Lower leg skin (tissue), 4 donors: ENCODE measurements around the gene L3MBTL3. TPM values are rescaled to one million over a fixed set of nuclear protein-coding genes. Genes with fewer than 3 reads are reported as not detected.

ENCODE experiments used
- DNase-seq, 2 donors: peaks; one replicate each; pipeline ENCODE4 v3.0.0-alpha.2; 2019; ENCODE audit warnings: low spot score in 2 of 2
- H3K4me3 ChIP-seq: fragments of 200-600 bp; sonication (generic); 2 replicates; pipeline ENCODE4 v1.5.1; 2017; ENCODE audit warnings: mild to moderate bottlenecking, low read depth; ENCODE audit not compliant: poor library complexity, severe bottlenecking
- CTCF ChIP-seq, 3 donors: fragments of 450-650 bp; IDR thresholded peaks; one replicate each; pipeline ENCODE4 v1.5.1; 2016; ENCODE audit warnings: antibody characterized with exemption in 3 of 3, mild to moderate bottlenecking in 3 of 3, moderate library complexity in 2 of 3
- POLR2A ChIP-seq, 2 donors: fragments of 450-650 bp; IDR thresholded peaks; one replicate each; pipeline ENCODE4 v1.6.1; 2016 to 2017; ENCODE audit warnings: antibody characterized with exemption in 2 of 2, mild to moderate bottlenecking in 1 of 2, moderate library complexity in 1 of 2
- whole genome bisulfite sequencing, 2 donors: methylation state at CpG; one replicate each; pipeline ENCODE4 v1.1.5; 2018; 5-methylcytosine and 5-hydroxymethylcytosine counted together
- intact Hi-C: fragments of 100-400 bp; cut with DNase I; formaldehyde crosslinking; loops from one replicate; pipeline ENCODE4 v1.15.0; 2023; ENCODE audit warnings: low total_unique reads
- total RNA-seq, 4 donors: library from RNA; depleted of rRNA; stranded (reverse); fragments of >200 nt; gene quantifications; one replicate each; pipeline ENCODE4 v1.1.0, GENCODE V29; 2016

L3MBTL3 gene
- total RNA-seq, 4 donors from 2014 or later, result 4.0 to 10.0 (median 5.9) TPM

GRCh38 chr6:130129762-130130246 lies 111.4 kb downstream of the L3MBTL3 start:
- TF ChIP-seq POLR2A (IDR thresholded peaks at IDR 0.05) (no peak), CTCF (IDR thresholded peaks at IDR 0.05) (no peak)
- WGBS, 2 donors, result 59 to 70% methylated on average over 6 of the region's 6 CpGs
- no peak for DNase-seq
- H3K4me3 ChIP-seq, result no peak overlapping the region
- intact Hi-C loops, result no loop called here

- H3K4me3 ChIP-seq, result no peak overlapping the region
- no peak for TF ChIP-seq POLR2A (IDR thresholded peaks at IDR 0.05)
- TF ChIP-seq CTCF (IDR thresholded peaks at IDR 0.05), result no peak
- DNase-seq, result no peak
- WGBS, 2 donors, result 62 to 76% methylated on average over 6 of the region's 6 CpGs
- intact Hi-C loops, result no loop called here
Observed at GRCh38 chr6:130132286-130132701, 113.9 kb downstream of the L3MBTL3 start.

- intact Hi-C loops, result no loop called here
- TF ChIP-seq POLR2A (IDR thresholded peaks at IDR 0.05), result no peak
- DNase-seq, result no peak
- no peak overlapping the region for H3K4me3 ChIP-seq
- WGBS, 2 donors, result 37 to 58% methylated on average over 2 of the region's 2 CpGs
Observed at GRCh38 chr6:130134582-130134981, 116.2 kb downstream of the L3MBTL3 start.

- WGBS, 2 donors, result 76 to 79% methylated on average over 2 of the region's 2 CpGs
- TF ChIP-seq CTCF (IDR thresholded peaks at IDR 0.05), result no peak
- no peak for TF ChIP-seq POLR2A (IDR thresholded peaks at IDR 0.05)
- intact Hi-C loops, result no loop called here
- no peak for DNase-seq
- H3K4me3 ChIP-seq, result no peak overlapping the region
Observed at GRCh38 chr6:130136798-130137197, 118.4 kb downstream of the L3MBTL3 start.

- whole genome bisulfite sequencing, 2 donors, result 79 to 89% methylated on average over 7 of the region's 7 CpGs
- H3K4me3 ChIP-seq, result no peak overlapping the region
- intact Hi-C loops, result no loop called here
- DNase-seq, result no peak
- TF ChIP-seq POLR2A (IDR thresholded peaks at IDR 0.05), result no peak
- no peak for TF ChIP-seq CTCF (IDR thresholded peaks at IDR 0.05)
Observed at GRCh38 chr6:130138116-130138908, 119.9 kb downstream of the L3MBTL3 start.

GRCh38 chr6:130138909-130139242 lies 120.5 kb downstream of the L3MBTL3 start:
- no peak for DNase-seq
- 86 to 88% methylated on average over 3 of the region's 3 CpGs for WGBS, 2 donors
- no peak for TF ChIP-seq POLR2A (IDR thresholded peaks at IDR 0.05)
- no peak for TF ChIP-seq CTCF (IDR thresholded peaks at IDR 0.05)
- intact Hi-C loops, result no loop called here
- no peak overlapping the region for H3K4me3 ChIP-seq
